Activated CD4-positive, alpha-beta T cell treated with anti-CD3 and anti-CD28 coated beads, Interleukin-2, Interleukin-6, amounts not matched to agents 100 ng/mL and 50 ng/mL, durations not matched to agents 16 hours and 8 hours (primary cell): Measurements from ENCODE around the gene SNRPD3.

Experiments used
- DNase-seq: peaks from one replicate; pipeline ENCODE4 v3.0.0-alpha.2; 2020

Gene SNRPD3

DNA sequence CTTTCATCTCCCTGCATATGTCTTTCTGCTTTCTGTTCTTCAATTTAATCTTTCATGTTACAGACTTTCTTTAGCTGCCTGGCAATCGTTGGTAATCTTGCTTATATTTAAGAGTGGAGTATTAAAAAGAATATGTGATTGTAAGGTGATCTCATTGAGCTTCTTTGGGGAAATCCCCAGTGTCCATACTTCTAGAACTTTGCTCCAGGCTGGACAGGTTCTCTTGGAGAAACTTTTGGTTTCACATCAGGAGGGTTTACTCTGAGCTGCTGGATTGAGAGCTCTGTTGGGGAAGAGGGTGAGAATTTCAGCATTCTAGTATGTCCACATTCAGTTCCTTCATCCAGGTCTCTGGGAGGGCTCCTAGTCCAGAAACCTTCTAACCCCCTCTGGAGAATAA lies 21.0 kb downstream of the SNRPD3 start:
- no peak for DNase-seq

DNA sequence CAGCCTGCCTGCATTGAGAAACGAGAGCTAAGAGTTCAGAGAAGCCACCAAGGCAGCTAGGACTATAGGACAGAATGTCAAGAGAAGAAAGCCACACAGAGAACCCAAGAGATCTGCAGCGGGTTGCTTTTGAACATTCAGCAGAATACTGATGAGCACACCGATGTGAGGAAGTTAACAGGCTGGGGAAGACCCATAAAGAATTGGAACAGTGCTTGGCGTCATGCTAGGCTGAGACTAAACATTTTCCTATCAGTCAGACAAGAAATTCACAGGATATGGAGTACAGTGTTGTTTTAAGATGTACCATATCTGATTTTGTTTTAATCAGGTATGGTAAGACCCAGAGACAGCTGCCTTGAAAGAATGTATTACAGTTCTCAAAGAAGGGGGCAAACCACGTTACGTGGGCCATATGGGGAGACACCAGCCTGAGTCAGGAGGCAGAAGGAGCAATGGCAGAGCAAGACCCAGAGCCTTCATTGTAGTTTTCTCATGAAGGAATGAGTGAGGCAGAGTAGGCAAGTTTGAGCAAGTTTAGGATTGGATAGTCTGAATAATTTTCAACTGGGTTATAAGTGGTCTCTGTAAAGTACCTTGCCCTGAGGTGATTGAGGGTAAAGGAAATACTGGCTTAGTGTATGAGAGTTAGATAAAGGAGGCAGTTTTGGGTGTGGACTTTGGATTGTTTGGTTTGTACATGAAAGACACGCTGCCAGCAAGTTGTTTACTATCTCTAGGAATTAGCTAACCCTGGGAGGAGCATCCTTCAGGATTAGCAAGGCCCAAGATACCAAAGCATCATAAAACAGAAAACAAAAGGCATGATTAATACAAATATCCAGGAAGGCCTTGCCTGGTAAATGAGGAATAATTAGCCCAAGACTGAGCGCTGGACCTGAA lies 22.8 kb downstream of the SNRPD3 start:
- DNase-seq, result no peak

DNA sequence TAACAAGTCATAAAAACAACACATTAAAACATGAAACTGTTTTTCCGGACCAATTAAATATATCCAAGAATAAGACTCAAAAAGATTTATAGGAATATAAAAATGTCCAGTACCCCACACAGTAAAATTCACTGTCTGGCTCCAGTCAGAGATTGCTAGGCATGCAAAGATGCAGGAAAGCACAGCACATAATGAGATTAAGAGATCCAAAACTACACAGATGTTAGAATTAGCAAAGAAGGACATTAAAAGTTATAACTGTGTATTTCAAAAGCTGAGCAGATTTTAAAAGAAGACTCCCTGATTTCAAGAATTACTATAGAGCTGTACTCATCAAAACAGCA lies 23.4 kb downstream of the SNRPD3 start:
- DNase-seq, result no peak

DNA sequence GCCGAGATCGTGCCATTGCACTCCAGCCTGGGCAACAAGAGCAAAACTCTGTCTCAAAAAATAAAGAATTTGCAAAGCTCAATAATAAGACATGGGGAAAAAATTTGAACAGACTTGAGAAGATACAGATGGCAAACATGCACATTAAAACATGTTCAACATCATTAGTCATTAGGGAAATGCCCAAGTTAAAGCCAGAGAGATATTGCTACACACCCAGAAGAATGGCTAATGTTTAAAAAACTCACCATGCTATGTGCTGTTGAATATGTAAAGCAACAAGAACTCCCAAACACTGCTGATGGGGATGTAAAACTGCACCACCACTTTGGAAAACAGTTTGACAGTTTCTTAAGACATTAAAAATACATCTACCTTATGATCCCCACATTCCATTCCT lies 24.5 kb downstream of the SNRPD3 start:
- no peak for DNase-seq

DNA sequence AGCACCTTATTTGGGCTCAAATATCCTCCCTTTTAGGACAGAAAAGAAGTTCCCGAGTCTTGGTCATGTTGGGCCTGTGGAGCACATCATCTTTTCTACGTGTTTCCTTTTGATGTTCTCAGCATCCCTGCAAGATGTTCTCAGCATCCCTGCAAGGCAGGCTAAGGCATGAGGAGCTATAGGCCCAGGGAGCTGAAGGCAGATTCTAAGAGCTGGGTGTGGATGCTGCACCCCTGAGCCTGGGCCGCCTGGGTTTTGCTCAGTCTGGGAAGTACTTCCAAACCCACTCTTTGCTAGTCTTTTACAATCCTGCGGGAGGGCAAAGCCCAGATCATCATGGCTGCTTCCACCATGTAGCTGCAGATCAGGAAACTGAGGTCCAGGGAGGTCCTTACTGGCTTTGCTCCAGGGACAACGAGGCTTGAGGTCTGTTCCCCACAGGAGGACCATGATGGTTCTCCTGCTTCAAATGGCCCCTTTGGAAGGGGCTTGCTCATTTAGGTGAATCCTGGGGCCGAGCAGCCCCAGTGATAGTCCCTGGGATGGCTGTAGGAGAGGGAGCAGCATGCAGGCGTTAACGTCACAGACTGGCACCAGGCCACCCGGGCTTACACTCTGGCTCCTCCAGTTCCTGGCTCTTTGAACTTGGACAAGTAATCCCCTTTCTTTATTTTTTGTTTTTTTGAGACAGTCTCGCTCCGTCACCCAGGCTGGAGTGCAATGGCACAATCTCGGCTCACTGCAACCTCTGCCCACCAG lies 26.4 kb downstream of the SNRPD3 start:
- DNase-seq, result no peak

DNA sequence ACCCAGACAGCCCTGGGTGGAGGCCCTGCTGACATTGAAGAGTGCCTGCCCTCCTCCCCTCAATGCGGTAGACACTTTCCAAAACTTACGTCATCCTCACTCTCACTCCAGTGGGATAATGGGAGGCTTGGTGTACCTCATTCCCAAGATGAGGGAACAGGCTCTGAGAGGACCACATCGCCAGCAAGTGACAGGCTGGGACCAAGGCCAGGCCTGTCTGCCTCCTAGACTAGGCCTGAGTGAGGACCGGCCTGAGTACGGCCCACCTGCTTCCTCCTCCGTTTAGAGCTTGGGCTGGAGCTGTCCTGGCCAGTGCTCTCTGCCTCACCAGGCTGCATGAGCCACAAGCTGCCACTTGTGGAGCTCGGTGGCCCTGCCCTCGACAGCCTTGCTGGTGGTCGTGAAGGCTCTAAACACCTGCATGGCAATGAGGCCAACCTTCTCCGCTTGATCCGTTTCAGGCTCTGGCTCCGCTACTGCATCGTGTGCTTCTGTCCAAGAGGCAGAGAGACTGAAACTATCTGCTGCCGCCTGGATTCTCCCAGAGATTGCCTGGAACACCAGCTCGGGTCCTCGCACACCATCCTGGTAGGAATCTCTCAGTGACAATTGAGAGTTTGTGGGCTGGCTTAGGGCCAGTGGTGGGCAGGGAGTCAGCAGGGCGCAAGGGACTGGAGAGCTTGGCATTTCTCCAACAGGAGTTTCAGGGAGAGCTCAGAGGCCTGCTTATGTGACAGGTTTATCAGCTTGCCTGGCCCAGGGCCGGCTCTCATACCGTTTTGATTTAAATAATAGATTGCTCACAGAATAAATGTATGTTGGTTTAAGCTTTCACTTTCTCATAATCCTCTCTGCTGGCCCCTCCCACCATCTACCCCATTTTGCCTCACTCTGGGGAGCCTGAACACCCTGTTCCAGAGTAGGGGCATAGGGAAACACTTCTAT lies 27.7 kb downstream of the SNRPD3 start:
- no peak for DNase-seq

DNA sequence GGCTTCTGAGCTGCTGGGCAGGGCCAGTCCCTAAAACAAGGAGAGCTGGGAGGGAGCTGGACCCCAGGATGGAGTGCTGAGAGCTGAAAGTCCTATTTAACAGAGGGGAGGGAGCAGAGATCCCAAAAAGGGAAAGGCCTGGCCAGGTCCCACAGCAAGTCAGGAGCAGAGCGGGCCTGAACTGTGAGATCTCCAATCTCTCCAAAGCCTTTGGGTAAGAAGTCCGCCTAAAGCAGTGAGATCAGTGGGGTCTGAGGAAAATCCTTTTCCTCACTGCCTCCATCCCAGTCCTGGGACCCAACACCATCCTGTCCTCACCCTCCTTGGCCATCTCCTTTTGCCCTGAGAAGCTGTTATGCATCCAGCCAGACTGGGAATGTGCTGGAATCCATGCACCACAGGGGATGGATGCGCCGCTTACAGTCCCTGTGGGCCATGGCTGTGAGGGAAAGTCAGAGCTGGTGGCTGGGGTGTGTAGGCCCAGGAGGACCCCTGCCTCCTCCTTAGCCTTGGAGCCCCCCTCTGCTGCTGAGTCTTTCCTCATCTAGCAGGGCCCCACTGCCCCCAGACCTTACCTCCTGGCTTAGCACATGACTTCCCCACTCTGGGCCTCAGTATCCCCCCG lies 28.5 kb downstream of the SNRPD3 start:
- DNase-seq, result no peak

DNA sequence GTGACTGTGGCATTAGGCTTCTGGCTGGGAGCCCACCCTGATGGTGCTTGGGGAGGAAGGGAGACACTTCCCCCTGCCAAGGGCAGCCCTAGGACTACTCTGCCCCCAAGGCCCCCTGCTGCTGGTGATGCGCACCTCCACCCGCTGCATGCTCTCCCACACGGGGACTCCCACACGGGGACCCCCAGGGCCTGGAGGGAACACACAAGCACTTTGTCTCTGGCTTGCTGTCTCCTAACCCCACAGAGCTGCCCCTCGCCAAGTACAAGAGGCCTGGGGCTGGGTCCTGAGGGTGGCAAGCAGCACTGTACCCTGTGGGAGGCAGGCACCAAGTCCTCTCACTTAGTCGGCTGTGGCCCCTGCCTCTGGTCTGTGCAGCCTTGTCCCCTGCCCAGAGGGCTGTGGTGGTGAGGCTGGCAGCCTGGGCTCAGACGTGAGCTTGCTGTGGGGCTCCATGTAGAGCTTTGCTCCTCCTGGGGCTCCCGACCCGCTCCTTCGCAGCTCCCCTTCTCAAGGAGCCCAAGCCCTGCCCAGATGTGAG lies 29.1 kb downstream of the SNRPD3 start:
- DNase-seq, result no peak

DNA sequence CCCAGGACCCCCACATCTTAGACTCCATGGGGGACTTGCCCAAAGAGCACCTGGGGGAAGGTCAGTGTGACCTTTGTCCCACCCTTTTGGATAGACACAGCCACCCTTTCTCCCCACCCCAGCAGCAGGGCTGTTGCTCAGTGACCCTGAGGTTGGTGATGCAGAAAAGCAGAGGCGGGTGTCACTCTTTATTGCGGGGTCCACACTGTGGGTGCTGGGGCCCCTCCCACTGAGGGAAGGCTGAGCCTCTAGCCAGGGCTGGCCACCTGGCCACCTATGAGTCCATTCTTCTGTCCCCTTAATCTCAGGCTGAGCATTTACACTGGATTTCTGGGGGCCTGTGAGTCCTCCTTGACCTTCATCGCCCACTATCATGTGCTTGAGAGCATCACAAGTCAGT lies 29.7 kb downstream of the SNRPD3 start:
- no peak for DNase-seq

DNA sequence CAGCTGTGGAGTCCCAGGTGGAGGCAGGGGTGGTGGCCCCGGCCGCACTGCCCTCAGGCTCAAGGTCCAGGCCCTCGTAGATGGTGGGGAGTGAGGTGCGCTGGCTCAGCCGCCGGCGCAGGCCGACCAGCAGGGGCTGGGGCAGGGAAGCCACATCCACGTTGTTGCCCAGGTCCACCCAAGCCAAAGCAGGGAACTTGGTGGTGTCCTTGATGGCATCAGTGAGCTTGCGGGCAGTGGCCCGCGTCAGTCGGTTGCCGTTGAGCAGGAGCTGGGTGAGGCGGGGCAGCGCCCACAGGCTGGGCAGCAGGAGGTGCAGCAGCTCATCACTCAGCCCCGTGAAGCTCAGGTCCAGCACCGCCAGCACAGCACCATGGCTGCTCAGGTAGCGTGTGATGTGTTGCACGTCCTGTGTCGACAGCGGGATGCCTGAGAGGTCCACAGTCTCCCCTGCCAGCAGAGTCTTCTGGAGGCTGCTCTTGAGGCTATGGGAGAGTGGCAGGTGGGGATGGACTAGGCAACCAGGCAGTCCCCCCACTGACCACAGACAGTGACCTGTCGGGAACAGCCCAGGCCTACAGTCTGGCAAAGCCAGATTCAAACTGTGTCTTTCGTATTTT lies 30.2 kb downstream of the SNRPD3 start:
- no peak for DNase-seq

DNA sequence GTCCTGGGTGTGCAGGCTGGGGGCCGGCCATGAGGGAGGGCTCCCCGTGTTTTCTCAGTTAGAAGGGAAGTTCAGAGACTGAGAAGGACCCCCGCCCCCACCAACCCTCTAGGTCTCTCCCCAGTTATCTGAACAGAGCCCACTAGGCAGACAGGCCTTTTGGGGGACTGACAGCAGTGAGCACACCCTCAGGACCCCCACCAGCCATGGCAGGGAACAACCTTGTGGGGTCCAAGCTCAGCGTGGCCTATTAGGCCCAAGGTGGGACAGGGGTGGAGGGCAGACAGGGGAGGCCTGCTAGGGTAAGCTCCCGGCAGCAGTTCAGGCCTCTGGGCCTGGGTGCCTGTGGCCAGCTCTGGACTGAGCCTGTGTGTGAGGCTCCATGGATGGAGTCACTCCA lies 31.5 kb downstream of the SNRPD3 start:
- DNase-seq, result no peak

DNA sequence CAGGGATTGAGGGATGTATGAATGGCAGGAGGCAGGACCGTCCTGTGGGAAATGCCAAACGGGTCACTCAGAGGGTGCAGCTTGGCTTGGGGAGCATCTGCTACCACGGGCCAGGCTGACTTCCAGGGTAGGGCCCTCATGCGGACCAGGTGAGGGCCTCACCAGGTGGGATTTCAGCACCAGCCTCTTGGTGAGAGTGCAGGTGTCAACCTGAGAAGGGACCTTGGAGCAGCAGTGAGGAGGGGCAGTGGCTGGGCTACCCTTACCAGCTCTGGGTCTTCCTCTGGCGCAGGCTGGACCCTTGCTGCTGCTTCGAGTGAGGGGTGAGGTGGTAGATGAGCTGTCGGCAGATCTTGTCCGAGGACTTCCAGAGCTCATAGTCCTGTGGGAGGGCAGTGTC lies 32.1 kb downstream of the SNRPD3 start:
- DNase-seq, result no peak

DNA sequence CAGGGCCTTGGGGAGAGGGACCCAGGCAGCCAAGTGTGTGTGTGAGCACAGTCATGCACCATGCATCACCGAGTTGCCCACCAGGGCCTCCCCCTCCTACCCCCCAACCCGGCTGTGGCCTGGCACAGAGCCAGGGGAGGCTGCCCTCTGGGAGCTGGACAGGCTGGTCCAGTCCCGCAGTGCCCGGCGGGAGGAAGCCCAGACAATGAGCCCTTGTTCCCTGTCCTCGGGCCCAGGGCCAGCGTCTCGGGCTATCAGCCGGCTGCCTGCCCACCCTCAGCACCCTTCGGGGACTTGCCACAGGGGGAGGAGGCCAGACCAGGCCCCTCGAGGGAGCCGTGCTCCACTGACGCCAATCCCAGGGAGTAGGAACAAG lies 32.6 kb downstream of the SNRPD3 start:
- DNase-seq, result no peak

DNA sequence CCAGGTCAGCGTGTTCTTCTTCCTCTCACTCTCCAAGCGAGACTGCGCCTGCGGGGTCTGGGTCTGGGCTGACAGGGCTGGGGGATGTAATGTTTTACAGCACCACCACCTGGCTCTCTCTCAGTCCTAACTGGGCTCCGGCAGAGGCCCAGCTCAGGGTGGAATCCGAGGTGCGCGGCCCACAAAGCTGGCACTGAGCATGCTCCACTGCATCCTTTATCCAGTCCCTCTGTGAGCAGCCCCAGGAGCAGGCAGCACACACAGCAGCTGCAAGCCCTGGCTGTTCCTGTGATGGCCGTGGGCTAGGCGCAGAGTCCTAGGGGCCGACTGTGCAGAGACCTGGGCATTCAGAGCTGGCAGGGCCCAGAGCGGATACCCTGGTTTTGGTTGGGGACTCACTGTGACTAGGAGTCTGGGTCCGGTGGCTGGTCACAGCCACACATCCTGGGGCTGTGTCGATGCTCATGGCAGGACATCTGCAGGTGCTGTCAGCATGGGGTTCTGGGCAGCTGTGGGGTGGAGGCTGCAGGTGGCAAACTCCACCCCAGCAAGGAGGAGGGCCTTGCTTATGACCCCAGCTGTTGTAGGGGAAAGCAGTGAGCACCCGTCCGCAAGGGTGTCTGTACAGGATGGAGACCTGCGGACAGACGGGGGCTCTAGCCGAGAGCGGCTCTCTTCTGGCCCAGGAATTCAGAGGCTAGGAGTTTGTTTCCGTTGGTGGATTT lies 33.1 kb downstream of the SNRPD3 start:
- no peak for DNase-seq

DNA sequence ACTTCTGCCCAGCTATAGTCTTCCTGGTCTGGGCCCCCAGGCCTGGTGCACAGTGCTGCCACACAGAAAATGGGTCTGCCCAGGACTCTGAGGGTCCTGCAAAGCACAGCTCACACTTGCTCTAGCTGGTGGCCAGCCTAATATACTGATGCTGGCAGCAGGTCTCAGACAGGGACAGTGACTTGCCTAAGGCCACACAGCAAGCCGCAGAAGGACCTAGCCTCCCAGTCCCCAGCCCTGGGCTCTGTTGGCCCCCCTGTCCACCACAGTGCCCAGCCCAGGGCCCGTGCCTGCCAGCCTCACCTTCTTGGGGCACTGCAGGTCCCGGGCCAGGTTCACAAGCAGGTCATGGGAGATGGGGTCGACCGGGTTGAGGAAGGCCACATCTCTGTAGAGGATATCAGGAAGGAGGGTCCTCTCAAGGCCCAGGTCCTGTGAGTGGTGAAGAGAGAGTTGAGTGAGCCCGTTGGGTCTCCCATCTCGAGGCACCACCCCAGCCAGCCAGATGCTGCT lies 33.8 kb downstream of the SNRPD3 start:
- no peak for DNase-seq

DNA sequence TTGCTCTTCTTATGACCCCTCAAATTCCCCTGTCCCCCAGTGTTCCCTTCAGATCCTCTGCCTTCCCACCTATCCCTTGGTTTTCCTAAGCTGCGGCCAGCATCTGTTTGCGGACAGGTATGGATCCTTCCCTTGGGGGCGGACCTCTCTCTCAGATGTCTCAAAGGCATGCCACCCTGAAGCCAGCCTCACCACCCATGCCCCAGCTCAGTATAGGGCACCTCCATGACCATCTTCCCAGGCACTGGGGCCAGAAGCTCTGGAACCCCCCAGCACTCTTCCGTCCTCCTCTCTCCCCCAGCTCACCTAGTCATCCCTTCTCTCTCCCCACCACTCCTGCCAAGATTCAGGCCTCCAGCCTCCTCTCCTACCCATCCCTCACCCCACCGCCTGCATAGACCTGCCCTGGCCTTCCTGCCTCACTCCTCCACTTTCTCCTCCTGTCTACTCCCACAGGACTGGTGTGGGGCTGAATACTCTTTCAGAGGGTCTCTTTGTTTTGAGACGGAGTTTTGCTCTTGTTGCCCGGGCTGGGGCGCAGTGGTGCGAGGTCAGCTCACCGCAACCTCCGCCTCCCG lies 34.9 kb downstream of the SNRPD3 start:
- DNase-seq, result no peak

DNA sequence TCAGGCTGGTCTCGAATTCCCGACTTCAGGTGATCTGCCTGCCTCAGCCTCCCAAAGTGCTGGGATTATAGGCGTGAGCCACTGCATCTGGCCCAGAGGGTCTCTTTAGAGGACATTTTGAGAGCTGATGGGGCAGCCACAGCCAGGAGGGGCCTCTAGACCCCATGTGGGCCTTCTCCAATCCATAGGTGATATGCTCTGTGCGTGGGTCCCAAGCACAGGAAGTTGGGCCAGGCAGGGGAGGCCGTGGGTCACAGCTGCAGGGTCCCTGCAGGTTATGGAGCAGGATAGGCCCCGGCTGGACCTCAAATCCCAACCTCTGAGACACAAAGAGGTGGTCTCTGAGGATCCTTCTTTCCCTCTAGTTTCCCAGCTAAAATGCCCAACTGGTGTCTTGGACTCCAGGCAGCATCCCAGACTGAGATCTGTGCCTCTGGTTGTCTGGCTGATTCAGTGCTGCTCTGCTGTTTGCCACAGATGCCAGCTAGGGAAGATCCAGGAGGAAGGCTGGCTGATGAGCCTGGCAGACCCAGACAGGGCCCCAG lies 35.6 kb downstream of the SNRPD3 start:
- DNase-seq, result no peak

DNA sequence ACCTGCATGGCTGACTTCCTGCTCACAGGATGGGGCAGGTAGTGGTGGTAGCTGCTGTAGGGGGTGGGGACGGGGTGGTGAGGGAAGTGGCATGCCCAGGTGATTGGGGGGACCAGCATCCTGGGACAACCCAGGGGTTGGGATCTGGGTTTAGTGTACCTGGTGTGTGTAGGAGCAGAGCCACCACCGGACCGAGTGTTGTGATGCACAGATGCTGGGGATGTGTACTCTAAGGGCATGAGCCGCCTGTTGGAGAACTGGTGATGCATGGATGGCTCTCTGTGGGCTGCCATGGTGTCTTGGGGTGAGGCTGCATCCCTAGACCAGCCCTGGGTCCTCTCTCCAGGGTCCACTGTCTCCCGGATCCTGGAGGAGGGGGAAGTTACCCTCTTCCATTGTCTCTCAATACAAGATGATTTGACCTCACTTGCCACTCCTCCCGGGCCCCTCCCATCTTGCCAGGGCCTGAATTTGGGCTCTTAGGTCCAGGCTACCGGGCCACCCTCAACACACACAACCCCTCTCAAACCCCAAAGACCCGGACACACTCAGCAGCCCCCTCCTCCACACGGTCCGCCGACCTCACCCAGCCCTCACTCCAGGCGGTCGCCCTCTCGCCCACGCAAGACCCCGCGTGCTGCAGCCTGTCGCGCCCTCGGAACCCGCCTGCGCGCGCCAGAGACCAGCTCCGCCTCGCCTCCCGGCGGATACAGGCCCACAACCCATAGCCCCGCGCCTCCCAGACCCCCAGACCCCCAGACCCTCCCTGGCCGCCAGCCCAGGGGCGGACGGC lies 36.5 kb downstream of the SNRPD3 start:
- DNase-seq, result no peak

DNA sequence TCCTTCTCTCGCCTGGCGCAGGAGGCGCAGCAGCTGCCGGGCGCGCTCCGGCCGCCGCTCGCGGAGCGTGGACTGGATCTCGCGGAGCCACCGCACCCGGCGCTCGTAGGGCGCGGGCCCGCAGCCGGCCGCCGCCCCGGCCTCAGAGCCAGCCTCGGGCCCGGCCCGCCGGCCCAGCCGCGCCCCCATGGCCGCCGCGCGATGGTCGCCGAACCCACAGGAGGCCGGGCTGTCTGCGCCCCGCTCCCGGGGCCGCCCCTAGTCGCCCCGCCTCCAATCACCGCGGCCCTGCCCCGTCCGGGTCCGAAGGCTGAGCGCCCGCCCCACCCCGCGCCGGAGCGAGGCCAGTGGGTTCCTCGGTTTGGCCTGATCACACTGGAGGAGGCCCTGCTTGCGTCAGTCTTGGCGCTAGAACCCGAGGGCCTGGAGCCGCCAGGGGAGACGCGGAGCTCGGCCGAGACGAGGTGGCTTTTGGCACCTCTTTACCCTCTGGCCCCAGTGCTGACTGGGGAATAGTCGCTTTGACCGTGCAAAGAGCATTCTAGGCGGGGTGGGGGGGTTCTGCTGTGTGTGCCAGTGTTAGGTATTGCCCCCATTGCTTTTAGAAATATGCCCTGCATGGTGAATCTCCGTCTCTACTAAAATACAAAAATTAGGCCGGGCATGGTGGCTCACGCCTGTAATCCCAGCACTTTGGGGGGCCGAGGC lies 37.2 kb downstream of the SNRPD3 start, which contains the start of gene LRRC75B:
Gene LRRC75B, minus strand, starts transcription at position 223 of the 708 bp plus-strand sequence. Its CDS starts 34 bp downstream, at position 189.
- DNase-seq, result peak; percentile 69
